ENCODE data around the gene APRT.

The APRT gene

DNA sequence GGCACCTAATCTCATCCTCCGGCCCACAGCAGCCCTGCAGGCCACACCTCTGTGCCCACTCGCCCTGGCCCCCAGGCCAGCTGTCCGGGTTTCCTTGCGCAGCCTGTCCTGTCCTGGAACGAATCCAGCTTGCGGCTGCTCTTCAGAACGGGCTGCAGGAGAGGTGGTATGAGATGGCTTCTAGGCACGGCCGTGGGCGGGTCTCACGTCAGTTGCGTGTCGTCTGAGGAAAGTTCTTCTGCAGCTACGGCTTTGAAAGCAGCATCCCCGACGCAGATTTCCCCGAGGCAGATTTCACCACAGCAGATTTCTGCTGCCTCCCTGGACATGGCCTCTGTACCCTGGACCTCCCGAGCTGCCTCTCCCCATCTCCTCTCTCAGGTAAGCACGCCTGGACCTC lies 26.8 kb upstream of the APRT start:
- TF ChIP-seq, protein P1, sequence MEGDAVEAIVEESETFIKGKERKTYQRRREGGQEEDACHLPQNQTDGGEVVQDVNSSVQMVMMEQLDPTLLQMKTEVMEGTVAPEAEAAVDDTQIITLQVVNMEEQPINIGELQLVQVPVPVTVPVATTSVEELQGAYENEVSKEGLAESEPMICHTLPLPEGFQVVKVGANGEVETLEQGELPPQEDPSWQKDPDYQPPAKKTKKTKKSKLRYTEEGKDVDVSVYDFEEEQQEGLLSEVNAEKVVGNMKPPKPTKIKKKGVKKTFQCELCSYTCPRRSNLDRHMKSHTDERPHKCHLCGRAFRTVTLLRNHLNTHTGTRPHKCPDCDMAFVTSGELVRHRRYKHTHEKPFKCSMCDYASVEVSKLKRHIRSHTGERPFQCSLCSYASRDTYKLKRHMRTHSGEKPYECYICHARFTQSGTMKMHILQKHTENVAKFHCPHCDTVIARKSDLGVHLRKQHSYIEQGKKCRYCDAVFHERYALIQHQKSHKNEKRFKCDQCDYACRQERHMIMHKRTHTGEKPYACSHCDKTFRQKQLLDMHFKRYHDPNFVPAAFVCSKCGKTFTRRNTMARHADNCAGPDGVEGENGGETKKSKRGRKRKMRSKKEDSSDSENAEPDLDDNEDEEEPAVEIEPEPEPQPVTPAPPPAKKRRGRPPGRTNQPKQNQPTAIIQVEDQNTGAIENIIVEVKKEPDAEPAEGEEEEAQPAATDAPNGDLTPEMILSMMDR (IDR thresholded peaks at IDR 0.05; ENCODE audit: control extremely low read depth, extremely low read depth, low read depth, missing control alignments): no peak
- DNase-seq (ENCODE audit: extremely low spot score): no peak
- ChIA-PET CTCF (interaction anchor here (1.1 to 2.0 kb wide), 2 partner anchors 13 to 26 kb away, joined by 3 to 8 read pairs; no protein-coding TSS in a partner anchor), POLR2A (no interaction called here)

DNA sequence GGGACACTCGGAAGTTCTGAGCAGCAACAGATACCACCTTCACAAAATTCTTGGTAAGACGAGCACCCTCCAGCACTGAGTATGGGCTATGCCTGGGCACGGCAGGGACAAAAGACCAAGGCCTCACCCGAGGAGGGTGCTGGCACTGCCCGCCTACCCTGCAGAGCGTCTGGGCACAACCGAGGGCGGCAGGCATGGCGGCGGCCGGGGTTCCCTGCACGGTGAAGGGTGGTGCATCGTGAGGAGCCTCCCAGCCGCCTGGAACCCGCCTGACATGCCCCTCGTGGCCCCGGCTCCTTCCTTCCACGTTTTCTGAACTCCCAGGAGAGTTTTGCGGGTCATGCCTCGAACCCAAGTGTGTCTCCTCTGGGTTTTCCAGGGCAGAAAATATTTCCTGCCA lies 26.1 kb upstream of the APRT start:
- DNase-seq (ENCODE audit: extremely low spot score): no peak
- CTCF ChIA-PET: no interaction called here
- POLR2A ChIA-PET: no interaction called here
- TF ChIP-seq, protein P1 (IDR thresholded peaks at IDR 0.05; ENCODE audit: control extremely low read depth, extremely low read depth, low read depth, missing control alignments): no peak

DNA sequence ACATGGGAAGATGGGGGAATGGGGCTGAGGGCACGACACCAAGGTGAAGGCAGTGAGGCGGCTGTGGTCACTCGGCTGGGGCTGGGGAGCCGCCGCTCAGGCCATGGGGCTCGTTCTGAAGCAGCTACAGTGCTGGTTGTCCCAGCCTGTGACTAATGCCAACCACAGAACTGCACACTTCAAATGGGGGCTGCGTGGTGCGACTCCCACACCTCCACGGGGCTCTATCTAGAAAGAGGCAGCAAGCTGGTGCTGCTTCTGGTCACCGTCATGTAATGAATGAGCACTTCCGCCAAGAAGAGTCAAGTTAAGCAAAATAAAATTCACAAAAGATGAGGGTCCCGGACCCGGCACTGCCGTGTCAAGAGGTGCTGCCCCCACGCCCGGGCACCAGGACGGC lies 25.1 kb upstream of the APRT start:
- ChIA-PET POLR2A (no interaction called here), CTCF (interaction anchor here (0.5 kb wide), 1 partner anchor 545 kb away, joined by 3 read pairs; no protein-coding TSS in a partner anchor)
- TF ChIP-seq, protein P1 (IDR thresholded peaks at IDR 0.05; ENCODE audit: control extremely low read depth, extremely low read depth, low read depth, missing control alignments): no peak
- DNase-seq (ENCODE audit: extremely low spot score): no peak

DNA sequence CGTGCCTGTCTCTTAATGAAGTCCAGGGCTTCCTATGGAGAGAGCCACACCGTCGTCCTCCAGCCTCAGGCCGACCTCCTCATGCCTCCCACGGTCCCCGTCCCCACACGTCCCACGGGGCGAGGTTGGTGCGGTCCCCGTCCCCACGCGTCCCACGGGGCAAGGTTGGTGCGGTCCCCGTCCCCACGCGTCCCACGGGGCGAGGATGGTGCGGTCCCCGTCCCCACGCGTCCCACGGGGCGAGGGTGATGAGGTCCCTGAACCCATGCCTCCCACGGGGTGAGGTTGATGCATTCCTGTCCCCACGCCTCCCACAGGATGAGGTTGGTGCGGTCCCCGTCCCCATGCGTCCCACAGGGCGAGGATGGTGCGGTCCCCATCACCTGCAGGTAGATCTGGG lies 24.1 kb upstream of the APRT start:
- ChIA-PET CTCF (no interaction called here), POLR2A (no interaction called here)
- TF ChIP-seq, protein P1 (IDR thresholded peaks at IDR 0.05; ENCODE audit: control extremely low read depth, extremely low read depth, low read depth, missing control alignments): no peak
- DNase-seq (ENCODE audit: extremely low spot score): no peak

DNA sequence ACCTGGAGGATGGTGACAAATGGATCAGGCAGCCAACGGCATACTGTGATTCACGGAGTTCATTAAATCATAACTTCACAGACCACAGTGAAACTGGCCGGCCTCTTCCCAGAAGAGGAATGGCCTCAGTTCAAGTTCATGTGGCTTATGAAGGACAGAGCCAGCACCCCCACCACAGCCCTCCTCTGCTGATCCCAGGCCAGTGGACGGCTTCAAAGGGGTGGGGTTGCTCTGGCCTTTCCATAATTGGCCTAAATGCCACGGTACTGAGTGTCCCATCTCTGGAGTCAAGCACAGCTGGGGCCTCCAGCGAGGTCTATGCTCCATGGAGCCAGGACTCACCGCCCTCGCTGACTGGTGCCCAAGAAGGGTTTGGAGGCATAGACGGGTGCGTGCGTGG lies 23.7 kb upstream of the APRT start:
- POLR2A ChIA-PET: no interaction called here
- TF ChIP-seq, protein P1 (IDR thresholded peaks at IDR 0.05; ENCODE audit: control extremely low read depth, extremely low read depth, low read depth, missing control alignments): no peak
- CTCF ChIA-PET: no interaction called here
- DNase-seq (ENCODE audit: extremely low spot score): no peak

DNA sequence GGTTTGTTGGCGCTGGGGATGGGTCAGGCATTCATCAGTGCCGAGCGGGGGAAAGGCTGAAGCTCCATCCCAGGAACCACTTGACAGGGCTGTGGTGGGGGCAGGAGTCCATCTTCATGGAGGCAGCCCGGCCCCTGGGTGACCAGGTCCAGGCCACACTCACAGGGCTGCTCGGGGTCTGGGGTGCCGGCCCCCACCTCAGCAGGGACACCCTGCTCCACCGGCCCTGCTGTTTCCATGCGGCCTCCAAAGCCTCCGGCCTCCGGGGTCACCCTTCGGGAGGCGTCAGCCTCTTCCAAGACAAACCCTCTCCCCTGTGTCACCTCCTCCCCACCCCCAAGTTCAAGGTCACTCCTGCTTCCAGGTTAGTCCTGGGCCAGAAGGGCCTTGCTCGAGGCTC lies 22.9 kb upstream of the APRT start:
- ChIA-PET POLR2A (no interaction called here), CTCF (no interaction called here)
- TF ChIP-seq, protein P1 (IDR thresholded peaks at IDR 0.05; ENCODE audit: control extremely low read depth, extremely low read depth, low read depth, missing control alignments): no peak
- no peak for DNase-seq (ENCODE audit: extremely low spot score)

DNA sequence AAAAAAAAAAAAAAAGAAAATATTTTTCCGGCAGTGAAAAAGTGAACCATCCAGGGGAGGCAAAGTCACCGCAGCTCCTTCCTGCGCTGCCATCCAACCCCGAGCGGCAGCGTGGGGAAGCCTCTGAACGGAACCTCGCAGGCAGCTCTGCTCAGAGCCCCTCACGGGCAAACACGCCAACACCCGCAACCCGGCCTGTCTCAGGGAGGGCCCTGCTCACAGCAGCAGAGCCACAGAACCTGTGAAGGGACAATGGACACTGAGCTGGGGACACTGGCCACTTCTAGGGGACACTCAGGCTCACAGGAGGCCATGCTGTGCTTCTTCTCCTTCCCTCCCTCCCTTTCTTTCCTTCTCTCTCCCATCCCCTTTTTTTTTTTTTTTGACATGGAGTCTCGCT lies 21.4 kb upstream of the APRT start:
- TF ChIP-seq, protein P1 (IDR thresholded peaks at IDR 0.05; ENCODE audit: control extremely low read depth, extremely low read depth, low read depth, missing control alignments): no peak
- ChIA-PET POLR2A (interaction anchor here (0.7 kb wide), 1 partner anchor 24 kb away, joined by 3 read pairs; no protein-coding TSS in a partner anchor), CTCF (no interaction called here)

More for the DNA sequence above, 21.4 kb upstream of the APRT start:
- no peak for DNase-seq (ENCODE audit: extremely low spot score)

Data from GM10248 (cell line).